GM12891 (cell line): ENCODE measurements around the gene SKA3.
"Not testable (repeated sequence)": the region's sequence is repeated elsewhere in the genome, so short reads cannot be mapped to it uniquely, and the experiment has no call there.

Experiments used
- DNase-seq: peaks from one replicate; pipeline ENCODE4 v3.0.0; 2011; ENCODE audit warnings: low spot score; ENCODE audit not compliant: insufficient read length
- FAIRE-seq: peaks from 2 replicates; lab custom pipeline; 2011; peaks lifted over from hg19 to GRCh38; lab: Jason Lieb, UNC
- PAX5 ChIP-seq: IDR thresholded peaks from 2 replicates; pipeline ENCODE4 v1.6.1; 2011; ENCODE audit warnings: low read length, moderate library complexity, mild to moderate bottlenecking; ENCODE audit not compliant: insufficient read depth, severe bottlenecking
- POLR2A ChIP-seq: IDR thresholded peaks from 2 replicates; pipeline ENCODE4 v1.6.1; 2011; ENCODE audit warnings: low read depth, low read length, control low read depth
- POLR2AphosphoS5 ChIP-seq: IDR thresholded peaks from 2 replicates; pipeline ENCODE4 v1.6.1; 2011; ENCODE audit warnings: low read depth, low read length, control low read depth
- POU2F2 ChIP-seq: IDR thresholded peaks from 2 replicates; pipeline ENCODE4 v1.6.1; 2011; ENCODE audit warnings: low read depth, mild to moderate bottlenecking, control low read depth, low read length, moderate library complexity
- SPI1 ChIP-seq: IDR thresholded peaks from 2 replicates; pipeline ENCODE4 v1.6.1; 2011; ENCODE audit warnings: low read depth, low read length, control low read depth
- TAF1 ChIP-seq: IDR thresholded peaks from 2 replicates; pipeline ENCODE4 v1.6.1; 2011; ENCODE audit warnings: low read depth, low read length, control low read depth

SKA3 gene

GRCh38 chr13:21202767-21203531 is 26.6 kb upstream of the SKA3 start:
- TF ChIP-seq TAF1 (no peak), POLR2A (no peak), PAX5 (no peak), SPI1 (no peak), POU2F2 (no peak), POLR2AphosphoS5 (no peak)
- no peak for DNase-seq
- no peak for FAIRE-seq

GRCh38 chr13:21201456-21202190 is 25.3 kb upstream of the SKA3 start:
- FAIRE-seq, DNase-seq: not testable (repeated sequence)

GRCh38 chr13:21198391-21198790 is 22.0 kb upstream of the SKA3 start:
- not testable (repeated sequence) for FAIRE-seq, DNase-seq

- not testable (repeated sequence) for FAIRE-seq, DNase-seq
These were observed 21.4 kb upstream of the SKA3 start for GRCh38 chr13:21197606-21198225.

- FAIRE-seq, DNase-seq: not testable (repeated sequence)
These were observed 18.4 kb upstream of the SKA3 start for GRCh38 chr13:21194756-21195155.

- FAIRE-seq, DNase-seq: not testable (repeated sequence)
These were observed 10.1 kb upstream of the SKA3 start for GRCh38 chr13:21186410-21186809.

GRCh38 chr13:21181671-21182070 is 5.3 kb upstream of the SKA3 start:
- TF ChIP-seq POLR2A, result no peak
- no peak for TF ChIP-seq POLR2AphosphoS5
- no peak for TF ChIP-seq PAX5
- no peak for TF ChIP-seq SPI1
- no peak for TF ChIP-seq TAF1
- no peak for TF ChIP-seq POU2F2
- FAIRE-seq (no peak), DNase-seq (no peak)

- TF ChIP-seq POLR2AphosphoS5 (no peak), POU2F2 (no peak), SPI1 (no peak), PAX5 (no peak), TAF1 (no peak), POLR2A (no peak)
- FAIRE-seq, result no peak
- no peak for DNase-seq
These were observed 581 bp upstream of the SKA3 start for GRCh38 chr13:21176982-21177284.

- FAIRE-seq (no peak), DNase-seq (no peak)
- TF ChIP-seq POU2F2, result no peak
- TF ChIP-seq PAX5, result no peak
- no peak for TF ChIP-seq TAF1
- TF ChIP-seq SPI1, result no peak
- TF ChIP-seq POLR2A, result no peak
- TF ChIP-seq POLR2AphosphoS5, result no peak
These were observed 617 bp downstream of the SKA3 start for GRCh38 chr13:21175656-21176214.

- not testable (repeated sequence) for DNase-seq, FAIRE-seq
These were observed 2.6 kb downstream of the SKA3 start for GRCh38 chr13:21173767-21174166.

- DNase-seq (no peak), FAIRE-seq (no peak)
- TF ChIP-seq PAX5 (no peak), POU2F2 (no peak), SPI1 (no peak), POLR2AphosphoS5 (no peak), TAF1 (no peak), POLR2A (no peak)
These were observed 4.9 kb downstream of the SKA3 start for GRCh38 chr13:21171420-21171819.

- not testable (repeated sequence) for DNase-seq, FAIRE-seq
These were observed 10.7 kb downstream of the SKA3 start for GRCh38 chr13:21165606-21166005.
